HCT116 (cell line): ENCODE measurements around the gene LRRC4C. TPM values are rescaled to one million over a fixed set of nuclear protein-coding genes. Genes with fewer than 3 reads are reported as not detected.

ENCODE experiments used
- ATAC-seq: fragments of 200-7000 bp; cut with Tn5 transposase; 2 replicates; pipeline ENCODE4 v1.9.1; 2020; ENCODE audit warnings: mild to moderate bottlenecking, moderate library complexity
- BruUV-seq: library from RNA; stranded (reverse); fragments of 400-500 nt; replicated peaks from 2 replicates; lab custom pipeline; 2021; lab: Mats Ljungman, UMichigan
- CTCF ChIA-PET: fragments of 300-600 bp; sonication (Branson Sonifier 250); formaldehyde crosslinking; loops from one replicate; lab custom pipeline; 2021; ENCODE audit warnings: antibody characterized with exemption; lab: Charles Lee
- POLR2A ChIA-PET: fragments of 300-600, 350-600 bp; sonication (Branson Sonifier 250); formaldehyde crosslinking; loops from one replicate; lab custom pipeline; 2021; ENCODE audit warnings: antibody characterized with exemption; lab: Charles Lee
- RAD21 ChIA-PET, 2 experiments: fragments of 300-600 bp; sonication (Branson Sonifier 250); formaldehyde crosslinking; loops; one replicate each; lab custom pipeline; 2023; ENCODE audit warnings: low total read pairs in 2 of 2; ENCODE audit not compliant: uncharacterized antibody in 2 of 2, unreplicated experiment in 2 of 2, low non-redundant PET in 1 of 2; lab: Charles Lee
- DNase-seq: peaks from one replicate; pipeline ENCODE4 v3.0.0-alpha.2; 2010; ENCODE audit warnings: low read depth, low spot score
- H2AFZ ChIP-seq: fragments of 200-600 bp; shearing (Covaris generic), sonication (generic); 2 replicates; pipeline ENCODE4 v1.6.1; 2017; ENCODE audit warnings: low read depth, mixed run types, mixed read lengths, antibody characterized with exemption, low read length; ENCODE audit not compliant: poor library complexity, severe bottlenecking
- H3K27ac ChIP-seq: 2 replicates; pipeline ENCODE4 v1.5.1; 2012; ENCODE audit warnings: low read depth, low read length
- H3K27me3 ChIP-seq: fragments of 200-600 bp; sonication (generic); 2 replicates; pipeline ENCODE4 v1.6.1; 2016; ENCODE audit warnings: mixed run types, low read length, mixed read lengths; ENCODE audit not compliant: insufficient read depth
- H3K36me3 ChIP-seq, 2 experiments: fragments of 200-500 bp in 1 of 2; fragments of 200-600 bp in 1 of 2; sonication (Bioruptor generic) in 1 of 2; sonication (generic) in 1 of 2; 2 replicates each; pipeline versions ENCODE4 v1.5.1 to v1.6.1; 2014 to 2016; ENCODE audit warnings: low read length in 2 of 2, inconsistent platforms in 1 of 2, mixed read lengths in 1 of 2, mixed run types in 1 of 2; ENCODE audit not compliant: insufficient read depth in 2 of 2, control insufficient read depth in 1 of 2
- H3K4me1 ChIP-seq, 2 experiments: fragments of 200-600 bp in 1 of 2; sonication (generic) in 1 of 2; 2 replicates each; pipeline versions ENCODE4 v1.5.1 to v1.6.1; 2012 to 2017; ENCODE audit warnings: low read length in 2 of 2, inconsistent platforms in 1 of 2, mild to moderate bottlenecking in 1 of 2, mixed read lengths in 1 of 2, mixed run types in 1 of 2, moderate library complexity in 1 of 2; ENCODE audit not compliant: insufficient read depth in 2 of 2, control insufficient read depth in 1 of 2
- H3K4me2 ChIP-seq: fragments of 200-600 bp; sonication (generic); 2 replicates; pipeline ENCODE4 v1.6.1; 2017; ENCODE audit warnings: mixed run types, low read length, mixed read lengths
- H3K4me3 ChIP-seq, 2 experiments: fragments of 200-600 bp in 1 of 2; sonication (generic) in 1 of 2; replicated peaks in 1 of 2; 2 replicates each; pipeline ENCODE4 v1.5.1; 2011 to 2016; ENCODE audit warnings: low read length in 2 of 2, control low read depth in 1 of 2, low read depth in 1 of 2, mild to moderate bottlenecking in 1 of 2, mixed read lengths in 1 of 2, mixed run types in 1 of 2
- H3K79me2 ChIP-seq: fragments of 200-600 bp; sonication (generic); 2 replicates; pipeline ENCODE4 v1.6.1; 2017; ENCODE audit warnings: mild to moderate bottlenecking, mixed run types, low read length, moderate library complexity, mixed read lengths; ENCODE audit not compliant: insufficient read depth
- H3K9ac ChIP-seq: fragments of 200-600 bp; sonication (generic); 2 replicates; pipeline ENCODE4 v1.6.1; 2016; ENCODE audit warnings: low read length, mixed read lengths
- H3K9me2 ChIP-seq: fragments of 200-600 bp; sonication (generic), shearing (Covaris generic); 2 replicates; pipeline ENCODE4 v1.6.1; 2017; ENCODE audit warnings: mixed run types, mild to moderate bottlenecking, moderate library complexity; ENCODE audit not compliant: insufficient read depth
- H3K9me3 ChIP-seq, 2 experiments: fragments of 200-500 bp in 1 of 2; fragments of 200-600 bp in 1 of 2; sonication (Bioruptor generic) in 1 of 2; sonication (generic) in 1 of 2; 2 replicates each; pipeline ENCODE4 v1.6.1; 2014 to 2017; ENCODE audit warnings: low read length in 2 of 2, mixed read lengths in 2 of 2, inconsistent platforms in 1 of 2, low read depth in 1 of 2, mild to moderate bottlenecking in 1 of 2, mixed run types in 1 of 2, moderate library complexity in 1 of 2; ENCODE audit not compliant: control insufficient read depth in 1 of 2, insufficient read depth in 1 of 2
- H4K20me1 ChIP-seq: fragments of 200-600 bp; sonication (generic), shearing (Covaris generic); 2 replicates; pipeline ENCODE4 v1.6.1; 2017; ENCODE audit warnings: mixed run types, mild to moderate bottlenecking, moderate library complexity; ENCODE audit not compliant: insufficient read depth
- CBX3 ChIP-seq: IDR thresholded peaks from 2 replicates; pipeline ENCODE4 v1.6.1; 2012; ENCODE audit warnings: low read depth
- CEBPB ChIP-seq: IDR thresholded peaks from 2 replicates; pipeline ENCODE4 v1.6.1; 2012; ENCODE audit warnings: low read depth
- ELF1 ChIP-seq: IDR thresholded peaks from 2 replicates; pipeline ENCODE4 v1.6.1; 2012; ENCODE audit warnings: low read depth, borderline replicate concordance
- EZH2 ChIP-seq: fragments of 200-600 bp; sonication (generic); IDR thresholded peaks from 2 replicates; pipeline ENCODE4 v1.6.1; 2017; ENCODE audit warnings: antibody characterized with exemption, mixed run types
- FOSL1 ChIP-seq: IDR thresholded peaks from 2 replicates; pipeline ENCODE4 v1.6.1; 2012; ENCODE audit warnings: low read depth
- JUND ChIP-seq: IDR thresholded peaks from 2 replicates; pipeline ENCODE4 v1.6.1; 2012
- POLR2A ChIP-seq: IDR thresholded peaks from 2 replicates; pipeline ENCODE4 v1.7.0; 2011; ENCODE audit warnings: borderline replicate concordance; ENCODE audit not compliant: insufficient read depth, insufficient read length; ENCODE audit errors: extremely low read depth
- POLR2AphosphoS5 ChIP-seq: IDR thresholded peaks from 2 replicates; pipeline ENCODE4 v1.6.1; 2011; ENCODE audit warnings: mild to moderate bottlenecking, low read depth, low read length, moderate library complexity
- RAD21 ChIP-seq: IDR thresholded peaks from 2 replicates; pipeline ENCODE4 v1.6.1; 2012; ENCODE audit warnings: low read depth, mild to moderate bottlenecking
- SP1 ChIP-seq: IDR thresholded peaks from 2 replicates; pipeline ENCODE4 v1.6.1; 2012; ENCODE audit warnings: low read depth
- SRF ChIP-seq: IDR thresholded peaks from 2 replicates; pipeline ENCODE4 v1.6.1; 2012; ENCODE audit warnings: low read depth
- YY1 ChIP-seq: IDR thresholded peaks from 2 replicates; pipeline ENCODE4 v1.6.1; 2011; ENCODE audit warnings: low read length, low read depth, moderate library complexity, mild to moderate bottlenecking; ENCODE audit not compliant: insufficient replicate concordance; ENCODE audit errors: extremely low read depth
- ZFX ChIP-seq: fragments of 450-650 bp; IDR thresholded peaks from 2 replicates; pipeline ENCODE4 v1.6.1; 2017
- ZNF274 ChIP-seq: fragments of 200-500 bp; sonication (Bioruptor generic); IDR thresholded peaks from 2 replicates; pipeline ENCODE4 v1.6.1; 2014; ENCODE audit warnings: mild to moderate bottlenecking, low read depth, low read length, inconsistent platforms
- intact Hi-C: fragments of 100-400 bp; cut with micrococcal nuclease; formaldehyde crosslinking; loops from 2 replicates; pipeline ENCODE4 v1.10.0; 2022
- total RNA-seq: library from RNA; stranded (reverse); gene quantifications from one replicate; pipeline ENCODE4 v1.2.1, GENCODE V29; 2021; ENCODE audit not compliant: unreplicated experiment
- TF ChIP-seq, protein P1 (sequence below): IDR thresholded peaks from 2 replicates; pipeline ENCODE4 v1.6.1; 2012; ENCODE audit warnings: low read depth
- TF ChIP-seq, protein P2 (sequence below): IDR thresholded peaks from 2 replicates; pipeline ENCODE4 v1.6.1; 2012
- TF ChIP-seq, protein P3 (sequence below): IDR thresholded peaks from 2 replicates; pipeline ENCODE4 v1.6.1; 2011; ENCODE audit warnings: mild to moderate bottlenecking, low read length, moderate library complexity; ENCODE audit not compliant: insufficient replicate concordance; ENCODE audit errors: extremely low read depth
- TF ChIP-seq, protein P4 (sequence below): IDR thresholded peaks from 2 replicates; pipeline ENCODE4 v1.6.1; 2012
- TF ChIP-seq, protein P5 (sequence below), 3 experiments: fragments of 200-600 bp in 1 of 3; sonication (generic) in 1 of 3; IDR thresholded peaks in 2 of 3; conservative IDR thresholded peaks in 1 of 3; 2 replicates each; pipeline ENCODE4 v1.5.1; 2012 to 2017; ENCODE audit warnings: low read depth in 2 of 3, low read length in 2 of 3, antibody characterized with exemption in 1 of 3, borderline replicate concordance in 1 of 3, control low read depth in 1 of 3, mild to moderate bottlenecking in 1 of 3, mixed read lengths in 1 of 3, mixed run types in 1 of 3, moderate library complexity in 1 of 3; ENCODE audit not compliant: insufficient read depth in 1 of 3

The LRRC4C gene
- total RNA-seq, 1 experiment from 2014 or later: not detected

DNA sequence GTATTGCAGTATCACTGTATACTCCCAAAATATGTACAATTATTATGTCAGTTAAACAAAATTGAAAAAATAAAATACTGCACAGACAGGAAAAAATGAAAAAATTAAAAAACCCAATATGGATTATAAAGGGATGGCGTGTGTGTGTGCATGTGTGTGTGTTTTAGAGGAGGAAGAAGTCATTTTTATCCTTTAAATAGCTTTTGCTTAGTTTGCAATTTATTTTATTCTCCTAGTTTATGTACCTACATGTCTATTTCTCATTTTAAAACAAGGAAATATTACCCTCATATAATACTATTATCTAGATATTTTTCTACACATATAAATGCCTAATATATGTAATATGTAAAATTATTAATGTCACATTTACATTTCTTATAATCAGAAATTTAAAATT is 1144.3 kb downstream of the LRRC4C start:
- ATAC-seq: no peak
- Histone ChIP-seq H2AFZ (no peak overlapping the region), H3K4me3 (no peak overlapping the region), H3K4me1 (no peaks in the 10 kb centered on the region), H3K9ac (no peak overlapping the region), H4K20me1 (no peaks in the 10 kb centered on the region), H3K27ac (no peak overlapping the region), H3K79me2 (no peaks in the 10 kb centered on the region), H3K27me3 (no peaks in the 10 kb centered on the region), H3K4me2 (no peak overlapping the region), H3K9me3 (peaks cover 3 to 6% of the 10 kb centered on the region in 2 experiments; a peak in 2 of 4 replicates), H3K36me3 (no peaks in the 10 kb centered on the region), H3K9me2 (no peaks in the 10 kb centered on the region)
- ChIA-PET RAD21 (no interaction called here), CTCF (no interaction called here), POLR2A (no interaction called here)
- no TSS peak for BruUV-seq
- no peak for DNase-seq
- intact Hi-C loops: no loop called here
- TF ChIP-seq YY1 (no peak), ELF1 (no peak), POLR2AphosphoS5 (no peak), FOSL1 (no peak), ZFX (no peak), CBX3 (no peak), SRF (no peak), ZNF274 (no peak), CEBPB (no peak), SP1 (no peak), EZH2 (no peak), JUND (no peak), POLR2A (no peak), RAD21 (no peak)
- TF ChIP-seq, protein P1, sequence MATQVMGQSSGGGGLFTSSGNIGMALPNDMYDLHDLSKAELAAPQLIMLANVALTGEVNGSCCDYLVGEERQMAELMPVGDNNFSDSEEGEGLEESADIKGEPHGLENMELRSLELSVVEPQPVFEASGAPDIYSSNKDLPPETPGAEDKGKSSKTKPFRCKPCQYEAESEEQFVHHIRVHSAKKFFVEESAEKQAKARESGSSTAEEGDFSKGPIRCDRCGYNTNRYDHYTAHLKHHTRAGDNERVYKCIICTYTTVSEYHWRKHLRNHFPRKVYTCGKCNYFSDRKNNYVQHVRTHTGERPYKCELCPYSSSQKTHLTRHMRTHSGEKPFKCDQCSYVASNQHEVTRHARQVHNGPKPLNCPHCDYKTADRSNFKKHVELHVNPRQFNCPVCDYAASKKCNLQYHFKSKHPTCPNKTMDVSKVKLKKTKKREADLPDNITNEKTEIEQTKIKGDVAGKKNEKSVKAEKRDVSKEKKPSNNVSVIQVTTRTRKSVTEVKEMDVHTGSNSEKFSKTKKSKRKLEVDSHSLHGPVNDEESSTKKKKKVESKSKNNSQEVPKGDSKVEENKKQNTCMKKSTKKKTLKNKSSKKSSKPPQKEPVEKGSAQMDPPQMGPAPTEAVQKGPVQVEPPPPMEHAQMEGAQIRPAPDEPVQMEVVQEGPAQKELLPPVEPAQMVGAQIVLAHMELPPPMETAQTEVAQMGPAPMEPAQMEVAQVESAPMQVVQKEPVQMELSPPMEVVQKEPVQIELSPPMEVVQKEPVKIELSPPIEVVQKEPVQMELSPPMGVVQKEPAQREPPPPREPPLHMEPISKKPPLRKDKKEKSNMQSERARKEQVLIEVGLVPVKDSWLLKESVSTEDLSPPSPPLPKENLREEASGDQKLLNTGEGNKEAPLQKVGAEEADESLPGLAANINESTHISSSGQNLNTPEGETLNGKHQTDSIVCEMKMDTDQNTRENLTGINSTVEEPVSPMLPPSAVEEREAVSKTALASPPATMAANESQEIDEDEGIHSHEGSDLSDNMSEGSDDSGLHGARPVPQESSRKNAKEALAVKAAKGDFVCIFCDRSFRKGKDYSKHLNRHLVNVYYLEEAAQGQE: no peak
- TF ChIP-seq, protein P2, sequence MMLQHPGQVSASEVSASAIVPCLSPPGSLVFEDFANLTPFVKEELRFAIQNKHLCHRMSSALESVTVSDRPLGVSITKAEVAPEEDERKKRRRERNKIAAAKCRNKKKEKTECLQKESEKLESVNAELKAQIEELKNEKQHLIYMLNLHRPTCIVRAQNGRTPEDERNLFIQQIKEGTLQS: no peak
- TF ChIP-seq, protein P3, sequence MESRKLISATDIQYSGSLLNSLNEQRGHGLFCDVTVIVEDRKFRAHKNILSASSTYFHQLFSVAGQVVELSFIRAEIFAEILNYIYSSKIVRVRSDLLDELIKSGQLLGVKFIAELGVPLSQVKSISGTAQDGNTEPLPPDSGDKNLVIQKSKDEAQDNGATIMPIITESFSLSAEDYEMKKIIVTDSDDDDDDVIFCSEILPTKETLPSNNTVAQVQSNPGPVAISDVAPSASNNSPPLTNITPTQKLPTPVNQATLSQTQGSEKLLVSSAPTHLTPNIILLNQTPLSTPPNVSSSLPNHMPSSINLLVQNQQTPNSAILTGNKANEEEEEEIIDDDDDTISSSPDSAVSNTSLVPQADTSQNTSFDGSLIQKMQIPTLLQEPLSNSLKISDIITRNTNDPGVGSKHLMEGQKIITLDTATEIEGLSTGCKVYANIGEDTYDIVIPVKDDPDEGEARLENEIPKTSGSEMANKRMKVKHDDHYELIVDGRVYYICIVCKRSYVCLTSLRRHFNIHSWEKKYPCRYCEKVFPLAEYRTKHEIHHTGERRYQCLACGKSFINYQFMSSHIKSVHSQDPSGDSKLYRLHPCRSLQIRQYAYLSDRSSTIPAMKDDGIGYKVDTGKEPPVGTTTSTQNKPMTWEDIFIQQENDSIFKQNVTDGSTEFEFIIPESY: no peak
- TF ChIP-seq, protein P4, sequence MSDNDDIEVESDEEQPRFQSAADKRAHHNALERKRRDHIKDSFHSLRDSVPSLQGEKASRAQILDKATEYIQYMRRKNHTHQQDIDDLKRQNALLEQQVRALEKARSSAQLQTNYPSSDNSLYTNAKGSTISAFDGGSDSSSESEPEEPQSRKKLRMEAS: no peak
- TF ChIP-seq, protein P5, sequence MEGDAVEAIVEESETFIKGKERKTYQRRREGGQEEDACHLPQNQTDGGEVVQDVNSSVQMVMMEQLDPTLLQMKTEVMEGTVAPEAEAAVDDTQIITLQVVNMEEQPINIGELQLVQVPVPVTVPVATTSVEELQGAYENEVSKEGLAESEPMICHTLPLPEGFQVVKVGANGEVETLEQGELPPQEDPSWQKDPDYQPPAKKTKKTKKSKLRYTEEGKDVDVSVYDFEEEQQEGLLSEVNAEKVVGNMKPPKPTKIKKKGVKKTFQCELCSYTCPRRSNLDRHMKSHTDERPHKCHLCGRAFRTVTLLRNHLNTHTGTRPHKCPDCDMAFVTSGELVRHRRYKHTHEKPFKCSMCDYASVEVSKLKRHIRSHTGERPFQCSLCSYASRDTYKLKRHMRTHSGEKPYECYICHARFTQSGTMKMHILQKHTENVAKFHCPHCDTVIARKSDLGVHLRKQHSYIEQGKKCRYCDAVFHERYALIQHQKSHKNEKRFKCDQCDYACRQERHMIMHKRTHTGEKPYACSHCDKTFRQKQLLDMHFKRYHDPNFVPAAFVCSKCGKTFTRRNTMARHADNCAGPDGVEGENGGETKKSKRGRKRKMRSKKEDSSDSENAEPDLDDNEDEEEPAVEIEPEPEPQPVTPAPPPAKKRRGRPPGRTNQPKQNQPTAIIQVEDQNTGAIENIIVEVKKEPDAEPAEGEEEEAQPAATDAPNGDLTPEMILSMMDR (IDR thresholded peaks at IDR 0.05 in 2 of 3, conservative IDR thresholded peaks at IDR 0.05 in 1 of 3; ENCODE audit: borderline replicate concordance in 1 of 3, insufficient read depth in 1 of 3, low read depth in 2 of 3, low read length in 2 of 3): no peak
